Measurements from ENCODE around the gene C2. TPM values are rescaled to one million over a fixed set of nuclear protein-coding genes. Genes with fewer than 3 reads are reported as not detected.
A peak's percentile ranks its signal among the peaks of the same experiment; 100 is the strongest.
"Not testable (repeated sequence)": the region's sequence is repeated elsewhere in the genome, so short reads cannot be mapped to it uniquely, and the experiment has no call there.

C2 gene
- polyA plus RNA-seq, 10 donors: 3.5 to 9.1 (median 5.7) TPM

- DNase-seq: no peak
Measured at GRCh38 chr6:31922942-31923341, 4.6 kb upstream of the C2 start.

GRCh38 chr6:31927863-31928671 lies 550 bp downstream of the C2 start:
- no peak for DNase-seq

- DNase-seq: no peak
Measured at GRCh38 chr6:31928672-31928939, 1.1 kb downstream of the C2 start.

- DNase-seq: no peak
Measured at GRCh38 chr6:31930962-31931361, 3.4 kb downstream of the C2 start.

GRCh38 chr6:31932137-31932536 lies 4.6 kb downstream of the C2 start:
- DNase-seq: not testable (repeated sequence)

- DNase-seq: no peak
Measured at GRCh38 chr6:31933537-31933936, 6.0 kb downstream of the C2 start.

GRCh38 chr6:31935021-31935420 lies 7.5 kb downstream of the C2 start:
- no peak for DNase-seq

- no peak for DNase-seq
Measured at GRCh38 chr6:31935823-31936222, 8.3 kb downstream of the C2 start.

- DNase-seq: no peak
Measured at GRCh38 chr6:31940256-31940664, 12.7 kb downstream of the C2 start.

- DNase-seq: no peak
Measured at GRCh38 chr6:31943742-31944141, 16.2 kb downstream of the C2 start.

- DNase-seq: no peak
Measured at GRCh38 chr6:31945154-31945506, 17.6 kb downstream of the C2 start.

GRCh38 chr6:31945507-31946369 lies 18.2 kb downstream of the C2 start, which contains the start of gene CFB:
Gene CFB (plus strand): TSS chr6:31946095. CDS start chr6:31946222, 127 bp downstream.
- DNase-seq: peak; percentile 33 to 57 (median 55)

- no peak for DNase-seq
Measured at GRCh38 chr6:31946370-31946885, 18.9 kb downstream of the C2 start.

- DNase-seq: no peak
Measured at GRCh38 chr6:31947070-31947675, 19.7 kb downstream of the C2 start.

GRCh38 chr6:31947864-31948263 lies 20.3 kb downstream of the C2 start:
- no peak for DNase-seq

- no peak for DNase-seq
Measured at GRCh38 chr6:31948306-31948705, 20.8 kb downstream of the C2 start.

- no peak for DNase-seq
Measured at GRCh38 chr6:31948753-31949413, 21.4 kb downstream of the C2 start.

- no peak for DNase-seq
Measured at GRCh38 chr6:31949926-31950548, 22.5 kb downstream of the C2 start.

- peak in 2 of 3 donors; percentile 34 to 59 for DNase-seq
Measured at GRCh38 chr6:31952140-31952805, 24.8 kb downstream of the C2 start.

- DNase-seq: no peak
Measured at GRCh38 chr6:31952890-31953289, 25.4 kb downstream of the C2 start.

GRCh38 chr6:31954511-31954910 lies 27.0 kb downstream of the C2 start:
- no peak for DNase-seq
